AG04450 (cell line): ENCODE data around the gene TDRD10. TPM values are rescaled to one million over a fixed set of nuclear protein-coding genes. Genes with fewer than 3 reads are reported as not detected.

ENCODE experiments used
- CTCF ChIA-PET: fragments of 300-600, 350-600 bp; formaldehyde crosslinking; extraction: SDS; loops from one replicate; lab custom pipeline; 2022; ENCODE audit warnings: antibody characterized with exemption, inconsistent platforms; lab: Charles Lee
- POLR2A ChIA-PET: fragments of 350-600 bp; formaldehyde crosslinking; extraction: SDS; loops from one replicate; lab custom pipeline; 2021; ENCODE audit warnings: antibody characterized with exemption, inconsistent platforms; lab: Yijun Ruan, JAX
- DNase-seq: peaks from one replicate; pipeline ENCODE4 v3.0.0-alpha.2; 2011; ENCODE audit warnings: low read depth, low spot score
- H3K27ac ChIP-seq: one replicate; pipeline ENCODE4 v1.5.1; 2012; ENCODE audit warnings: low read depth, low read length, control low read depth
- H3K27me3 ChIP-seq: one replicate; pipeline ENCODE4 v1.6.0; 2012; ENCODE audit warnings: low read length; ENCODE audit not compliant: control insufficient read depth, insufficient read depth
- H3K4me3 ChIP-seq: 2 replicates; pipeline ENCODE4 v1.5.1; 2011; ENCODE audit warnings: mild to moderate bottlenecking, low read depth, low read length, control low read depth
- H3K9me3 ChIP-seq: 2 replicates; pipeline ENCODE4 v1.5.1; 2012; ENCODE audit warnings: low read length; ENCODE audit not compliant: control insufficient read depth, insufficient read depth
- polyA plus RNA-seq: library from polyadenylated mRNA; depleted of rRNA; stranded (reverse); fragments of >200 nt; gene quantifications from 2 replicates; pipeline ENCODE4 v1.2.3, GENCODE V29; 2011
- TF ChIP-seq, protein P1 (sequence below): IDR thresholded peaks from 2 replicates; pipeline ENCODE4 v1.5.1; 2011; ENCODE audit warnings: low read depth, low read length, control low read depth, inconsistent platforms

The TDRD10 gene
- polyA plus RNA-seq, 1 experiment = not detected

DNA sequence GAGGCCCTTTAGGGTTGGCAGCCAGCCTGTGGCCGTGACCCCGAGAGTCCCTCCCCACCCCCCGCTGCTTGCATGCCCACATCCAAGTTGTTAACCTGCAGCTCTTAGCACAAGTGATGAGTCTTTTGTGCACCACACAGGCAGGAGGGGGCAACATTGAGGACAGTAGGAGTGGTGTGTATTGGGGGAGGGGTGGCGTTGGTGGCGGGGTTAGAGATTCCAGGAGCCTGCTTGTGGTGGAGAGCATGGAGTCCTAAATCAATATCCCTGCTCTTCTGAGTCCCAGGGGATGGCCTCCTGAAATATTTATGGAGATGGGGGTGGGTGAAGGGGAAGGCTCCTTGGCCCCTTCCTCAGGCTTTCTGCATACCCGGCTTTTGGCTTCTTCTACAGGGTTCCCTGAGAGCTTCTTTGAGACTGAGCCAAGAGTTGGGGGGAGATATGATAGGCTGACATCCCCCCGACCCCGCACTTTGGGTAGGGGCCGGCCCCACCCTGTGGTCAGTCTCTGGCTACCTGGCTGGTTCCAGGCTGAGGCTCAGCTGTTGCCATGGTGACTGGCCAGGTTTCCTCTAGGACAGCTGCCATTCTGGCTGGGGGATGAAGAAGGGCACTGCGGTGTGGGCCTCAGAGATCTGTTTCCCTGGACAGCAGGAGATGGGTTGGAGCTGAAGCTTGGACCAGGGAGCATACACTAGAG, 70.6 kb downstream of the TDRD10 start:
- DNase-seq = no peak
- ChIA-PET POLR2A (no interaction called here), CTCF (interaction anchor here (1.1 kb wide), 1 partner anchor 13 kb away, joined by 3 read pairs; no protein-coding TSS in a partner anchor)
- Histone ChIP-seq H3K27me3 (peaks cover 21% of the 10 kb centered on the region), H3K4me3 (no peak overlapping the region), H3K9me3 (no peaks in the 10 kb centered on the region; the same call in 1 of the 2 replicates), H3K27ac (no peak overlapping the region)
- TF ChIP-seq, protein P1, sequence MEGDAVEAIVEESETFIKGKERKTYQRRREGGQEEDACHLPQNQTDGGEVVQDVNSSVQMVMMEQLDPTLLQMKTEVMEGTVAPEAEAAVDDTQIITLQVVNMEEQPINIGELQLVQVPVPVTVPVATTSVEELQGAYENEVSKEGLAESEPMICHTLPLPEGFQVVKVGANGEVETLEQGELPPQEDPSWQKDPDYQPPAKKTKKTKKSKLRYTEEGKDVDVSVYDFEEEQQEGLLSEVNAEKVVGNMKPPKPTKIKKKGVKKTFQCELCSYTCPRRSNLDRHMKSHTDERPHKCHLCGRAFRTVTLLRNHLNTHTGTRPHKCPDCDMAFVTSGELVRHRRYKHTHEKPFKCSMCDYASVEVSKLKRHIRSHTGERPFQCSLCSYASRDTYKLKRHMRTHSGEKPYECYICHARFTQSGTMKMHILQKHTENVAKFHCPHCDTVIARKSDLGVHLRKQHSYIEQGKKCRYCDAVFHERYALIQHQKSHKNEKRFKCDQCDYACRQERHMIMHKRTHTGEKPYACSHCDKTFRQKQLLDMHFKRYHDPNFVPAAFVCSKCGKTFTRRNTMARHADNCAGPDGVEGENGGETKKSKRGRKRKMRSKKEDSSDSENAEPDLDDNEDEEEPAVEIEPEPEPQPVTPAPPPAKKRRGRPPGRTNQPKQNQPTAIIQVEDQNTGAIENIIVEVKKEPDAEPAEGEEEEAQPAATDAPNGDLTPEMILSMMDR = no peak

DNA sequence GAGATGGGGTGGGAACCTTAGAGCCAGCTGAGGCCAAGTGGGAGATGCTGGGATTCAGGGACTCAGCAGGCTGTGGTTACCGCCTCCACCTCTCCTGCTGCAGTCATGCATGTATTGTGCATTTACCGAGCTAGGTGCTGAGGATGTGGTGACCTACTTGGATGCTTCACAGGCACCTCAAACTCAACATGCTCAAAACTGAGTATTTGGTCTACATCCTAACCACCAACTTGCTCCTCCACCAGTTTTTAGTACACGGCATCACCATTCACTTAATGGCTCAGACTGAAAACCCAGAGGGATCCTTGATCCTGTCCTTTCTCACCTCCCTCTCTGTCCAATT, 71.1 kb downstream of the TDRD10 start:
- TF ChIP-seq, protein P1 = no peak
- H3K27ac ChIP-seq = no peak overlapping the region
- no peak for DNase-seq
- CTCF ChIA-PET = interaction anchor here (1.1 kb wide), 1 partner anchor 13 kb away, joined by 3 read pairs; no protein-coding TSS in a partner anchor
- H3K4me3 ChIP-seq = no peak overlapping the region
- no peaks in the 10 kb centered on the region; the same call in 1 of the 2 replicates for H3K9me3 ChIP-seq
- POLR2A ChIA-PET = interaction anchor here (0.7 kb wide), 1 partner anchor 36 kb away, joined by 4 read pairs; no protein-coding TSS in a partner anchor
- peaks cover 21% of the 10 kb centered on the region for H3K27me3 ChIP-seq

DNA sequence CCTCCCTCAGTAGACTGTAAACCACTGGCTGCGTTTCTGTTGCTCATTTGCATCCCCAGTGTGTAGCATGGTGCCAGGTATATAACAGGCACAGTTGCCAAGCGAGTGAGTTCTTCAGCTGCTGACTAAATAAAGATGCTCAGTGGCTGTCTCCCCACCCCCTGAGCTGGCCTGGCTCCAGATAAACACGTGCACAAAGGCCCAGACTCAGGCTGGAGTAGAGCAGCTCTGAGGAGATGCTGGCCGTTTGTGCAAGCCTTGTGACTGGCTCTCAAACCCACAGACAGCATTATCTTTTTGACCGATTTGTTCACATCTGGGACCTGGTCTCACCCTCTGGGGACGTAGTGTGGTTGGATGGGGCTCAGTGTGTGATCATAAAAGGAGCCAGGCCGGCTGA, 72.7 kb downstream of the TDRD10 start:
- TF ChIP-seq, protein P1 = no peak
- H3K9me3 ChIP-seq = no peaks in the 10 kb centered on the region; the same call in 1 of the 2 replicates
- POLR2A ChIA-PET = no interaction called here
- no peak overlapping the region for H3K4me3 ChIP-seq
- DNase-seq = no peak
- CTCF ChIA-PET = interaction anchor here (1.3 kb wide), 1 partner anchor 15 kb away, joined by 4 read pairs; no protein-coding TSS in a partner anchor
- H3K27ac ChIP-seq = no peak overlapping the region
- peaks cover 13% of the 10 kb centered on the region for H3K27me3 ChIP-seq

DNA sequence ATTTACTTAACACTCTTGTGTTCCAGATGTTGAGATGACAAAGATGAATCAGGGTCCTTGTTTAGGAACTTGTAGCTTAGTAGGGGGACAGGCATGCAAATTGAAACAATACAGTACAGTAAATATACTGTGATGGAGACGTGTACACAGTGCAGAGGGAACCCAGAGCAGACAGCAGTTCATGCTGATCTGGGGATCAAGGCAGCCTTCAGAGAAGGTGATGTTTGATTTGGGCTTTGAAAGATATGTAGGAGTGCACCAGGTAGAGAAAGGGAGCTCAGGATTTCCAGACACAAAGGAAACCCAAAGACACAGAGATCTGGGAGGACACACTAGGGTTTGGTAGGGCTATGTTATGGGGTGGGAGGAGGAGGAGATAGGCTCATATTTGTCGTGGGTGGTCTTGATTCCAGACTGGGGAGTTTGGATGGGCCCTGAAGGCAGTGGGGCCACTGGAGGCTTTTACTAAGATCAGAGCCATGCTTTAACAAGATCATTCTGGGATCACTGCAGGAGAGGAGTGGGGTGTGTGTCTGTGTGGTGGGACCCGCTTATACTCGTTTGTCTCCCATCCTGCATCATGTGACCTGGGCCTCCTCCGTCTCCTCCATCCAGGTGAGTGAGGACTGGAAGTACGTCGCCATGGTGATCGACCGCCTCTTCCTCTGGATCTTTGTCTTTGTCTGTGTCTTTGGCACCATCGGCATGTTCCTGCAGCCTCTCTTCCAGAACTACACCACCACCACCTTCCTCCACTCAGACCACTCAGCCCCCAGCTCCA, 73.3 kb downstream of the TDRD10 start:
- ChIA-PET CTCF (interaction anchor here (1.3 kb wide), 1 partner anchor 16 kb away, joined by 4 read pairs; no protein-coding TSS in a partner anchor), POLR2A (no interaction called here)
- DNase-seq = no peak
- H3K9me3 ChIP-seq = no peaks in the 10 kb centered on the region; the same call in 1 of the 2 replicates
- no peak overlapping the region for H3K4me3 ChIP-seq
- H3K27ac ChIP-seq = no peak overlapping the region
- TF ChIP-seq, protein P1 = no peak
- H3K27me3 ChIP-seq = peaks cover 9% of the 10 kb centered on the region
